Measurements from ENCODE around the gene SELENOT. TPM values are rescaled to one million over a fixed set of nuclear protein-coding genes. Genes with fewer than 3 reads are reported as not detected.
"Not testable (repeated sequence)": the region's sequence is repeated elsewhere in the genome, so short reads cannot be mapped to it uniquely, and the experiment has no call there.

Gene SELENOT
- total RNA-seq, 2 experiments from 2014 or later = 110 to 115 TPM

DNA sequence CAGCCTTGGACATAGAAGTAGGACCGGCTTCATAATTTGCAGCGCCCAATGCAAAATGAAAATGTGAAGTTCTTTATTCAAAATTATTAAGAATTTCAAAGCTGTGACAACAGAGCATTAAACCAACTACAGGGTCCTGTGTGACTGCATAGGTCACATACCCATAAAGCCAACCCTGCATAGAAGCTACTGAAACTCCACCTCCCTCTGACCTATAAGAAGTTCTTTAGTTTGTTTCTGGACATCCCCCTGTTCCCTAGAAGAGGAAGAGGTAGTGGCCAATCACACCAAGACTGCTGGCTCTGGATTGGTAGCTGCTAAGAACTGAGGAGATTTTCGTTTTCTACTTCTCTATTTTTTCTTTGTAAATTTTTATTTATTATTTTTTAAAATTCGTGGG is 9.0 kb upstream of the SELENOT start:
- Histone ChIP-seq H3K27ac (ENCODE audit: low read depth in 1 of 2, low read length in 2 of 2) (no peak overlapping the region), H3K4me1 (ENCODE audit: insufficient read depth, low read length) (no peaks in the 10 kb centered on the region), H3K4me3 (ENCODE audit: low read length) (no peak overlapping the region), H3K9me3 (ENCODE audit: control insufficient read depth in 1 of 2, insufficient read depth in 1 of 2, low read length in 2 of 2) (no peaks in the 10 kb centered on the region), H3K36me3 (ENCODE audit: insufficient read depth, low read length) (no peaks in the 10 kb centered on the region), H3K27me3 (ENCODE audit: control insufficient read depth in 1 of 2, insufficient read depth in 2 of 2, low read length in 2 of 2) (no peaks in the 10 kb centered on the region)
- ATAC-seq (ENCODE audit: poor library complexity) (no peak), DNase-seq (no peak)
- Mint-ChIP-seq H3K27ac (no peak overlapping the region), H3K4me1 (ENCODE audit: low read depth) (peaks cover 6% of the 10 kb centered on the region), H3K4me3 (no peak overlapping the region), H3K9me3 (no peaks in the 10 kb centered on the region), H3K27me3 (no peaks in the 10 kb centered on the region), H3K36me3 (ENCODE audit: low read depth) (no peaks in the 10 kb centered on the region)
- TF ChIP-seq, protein P1, sequence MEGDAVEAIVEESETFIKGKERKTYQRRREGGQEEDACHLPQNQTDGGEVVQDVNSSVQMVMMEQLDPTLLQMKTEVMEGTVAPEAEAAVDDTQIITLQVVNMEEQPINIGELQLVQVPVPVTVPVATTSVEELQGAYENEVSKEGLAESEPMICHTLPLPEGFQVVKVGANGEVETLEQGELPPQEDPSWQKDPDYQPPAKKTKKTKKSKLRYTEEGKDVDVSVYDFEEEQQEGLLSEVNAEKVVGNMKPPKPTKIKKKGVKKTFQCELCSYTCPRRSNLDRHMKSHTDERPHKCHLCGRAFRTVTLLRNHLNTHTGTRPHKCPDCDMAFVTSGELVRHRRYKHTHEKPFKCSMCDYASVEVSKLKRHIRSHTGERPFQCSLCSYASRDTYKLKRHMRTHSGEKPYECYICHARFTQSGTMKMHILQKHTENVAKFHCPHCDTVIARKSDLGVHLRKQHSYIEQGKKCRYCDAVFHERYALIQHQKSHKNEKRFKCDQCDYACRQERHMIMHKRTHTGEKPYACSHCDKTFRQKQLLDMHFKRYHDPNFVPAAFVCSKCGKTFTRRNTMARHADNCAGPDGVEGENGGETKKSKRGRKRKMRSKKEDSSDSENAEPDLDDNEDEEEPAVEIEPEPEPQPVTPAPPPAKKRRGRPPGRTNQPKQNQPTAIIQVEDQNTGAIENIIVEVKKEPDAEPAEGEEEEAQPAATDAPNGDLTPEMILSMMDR (IDR thresholded peaks at IDR 0.05) = no peak
- intact Hi-C loops (cut with DNase I, micrococcal nuclease) = no loop called here
- ChIA-PET POLR2A (interaction anchor here (3.0 kb wide), 1 partner anchor 8 kb away, joined by 21 read pairs; the partner anchor contains the start of gene SELENOT), CTCF (no interaction called here)

DNA sequence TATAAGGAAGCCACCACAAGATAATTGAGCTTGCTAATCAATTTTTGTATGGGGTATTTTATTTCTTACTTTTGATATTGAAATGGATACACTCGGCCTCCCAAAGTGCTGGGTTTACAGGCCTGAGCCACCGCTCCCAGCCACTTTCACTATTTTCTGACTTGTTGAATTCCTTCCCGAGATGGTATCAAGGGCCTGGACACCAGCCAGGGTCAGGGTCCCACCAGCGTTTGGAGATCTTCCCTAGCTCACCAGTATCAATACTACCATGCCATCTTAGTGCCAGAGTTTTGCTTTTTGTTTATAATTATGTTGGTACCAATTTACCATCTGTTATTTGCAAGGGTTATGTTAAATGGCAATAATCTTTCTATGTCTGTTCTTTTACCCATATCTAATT is 5.5 kb upstream of the SELENOT start:
- no peaks in the 10 kb centered on the region for H3K36me3 ChIP-seq (ENCODE audit: insufficient read depth, low read length)
- peaks cover 19% of the 10 kb centered on the region for H3K4me1 Mint-ChIP-seq (ENCODE audit: low read depth)
- DNase-seq (no peak), ATAC-seq (ENCODE audit: poor library complexity) (no peak)
- H3K27me3 Mint-ChIP-seq = no peaks in the 10 kb centered on the region
- H3K27ac ChIP-seq (ENCODE audit: low read depth in 1 of 2, low read length in 2 of 2) = no peak overlapping the region
- no peaks in the 10 kb centered on the region for H3K9me3 Mint-ChIP-seq
- H3K4me3 Mint-ChIP-seq = no peak overlapping the region
- intact Hi-C loops (cut with DNase I, micrococcal nuclease) = loop anchor here in 1 of 2 experiments (2.0 kb wide), 1 partner anchor 17 kb away; no protein-coding TSS in a partner anchor
- peaks cover 5% of the 10 kb centered on the region for H3K4me1 ChIP-seq (ENCODE audit: insufficient read depth, low read length)
- H3K9me3 ChIP-seq (ENCODE audit: control insufficient read depth in 1 of 2, insufficient read depth in 1 of 2, low read length in 2 of 2) = no peaks in the 10 kb centered on the region
- ChIA-PET CTCF (interaction anchor here (0.7 to 1.2 kb wide), 2 partner anchors 15 to 19 kb away, joined by 3 read pairs; no protein-coding TSS in a partner anchor), POLR2A (interaction anchor here (0.6 kb wide), 1 partner anchor 439 kb away, joined by 3 read pairs; no protein-coding TSS in a partner anchor)
- no peaks in the 10 kb centered on the region for H3K27me3 ChIP-seq (ENCODE audit: control insufficient read depth in 1 of 2, insufficient read depth in 2 of 2, low read length in 2 of 2)
- no peak overlapping the region for H3K4me3 ChIP-seq (ENCODE audit: low read length)
- H3K36me3 Mint-ChIP-seq (ENCODE audit: low read depth) = peaks cover under 1% of the 10 kb centered on the region
- TF ChIP-seq, protein P1 (IDR thresholded peaks at IDR 0.05) = no peak
- H3K27ac Mint-ChIP-seq = no peak overlapping the region

DNA sequence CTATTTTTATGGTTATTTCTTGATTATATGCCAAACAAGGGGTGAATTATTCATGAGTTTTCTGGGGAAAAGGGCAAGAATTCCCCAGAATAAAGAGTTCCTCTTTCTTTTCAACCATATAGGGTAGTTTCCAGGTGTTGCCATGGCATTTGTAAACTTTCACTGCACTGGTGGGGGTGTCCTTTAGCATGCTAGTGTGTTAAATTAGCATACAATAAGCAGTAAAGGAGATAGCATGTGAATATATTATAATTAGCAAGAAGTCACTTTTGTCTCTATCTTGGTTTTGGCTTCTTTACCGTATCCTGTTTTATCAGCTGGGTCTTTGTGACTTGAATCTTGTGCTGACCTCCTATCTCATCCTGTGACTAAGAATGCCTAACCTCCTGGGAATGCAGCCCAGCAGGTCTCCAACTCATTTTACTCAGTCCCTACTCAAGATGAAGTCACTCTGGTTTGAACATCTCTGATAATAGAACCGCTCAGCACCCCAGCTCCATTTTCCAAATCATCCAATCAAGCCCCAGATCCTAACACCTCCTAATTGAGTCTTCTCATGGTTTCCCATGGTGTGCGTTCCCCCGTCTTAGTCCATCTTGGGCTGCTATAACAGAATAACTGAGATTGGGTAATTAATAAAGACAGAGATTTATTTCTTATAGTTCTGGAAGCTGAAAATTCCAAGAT is 3.4 kb upstream of the SELENOT start:
- H3K9me3 Mint-ChIP-seq = no peaks in the 10 kb centered on the region
- no peak overlapping the region for H3K27ac Mint-ChIP-seq
- DNase-seq (peak in 1 of 14 experiments; percentile 17), ATAC-seq (ENCODE audit: poor library complexity) (no peak)
- ChIA-PET CTCF (no interaction called here), POLR2A (no interaction called here)
- H3K36me3 Mint-ChIP-seq (ENCODE audit: low read depth) = peaks cover 17% of the 10 kb centered on the region
- TF ChIP-seq, protein P1 (IDR thresholded peaks at IDR 0.05) = no peak
- Histone ChIP-seq H3K27ac (ENCODE audit: low read depth in 1 of 2, low read length in 2 of 2) (no peak overlapping the region), H3K27me3 (ENCODE audit: control insufficient read depth in 1 of 2, insufficient read depth in 2 of 2, low read length in 2 of 2) (no peaks in the 10 kb centered on the region), H3K4me3 (ENCODE audit: low read length) (no peak overlapping the region), H3K36me3 (ENCODE audit: insufficient read depth, low read length) (no peaks in the 10 kb centered on the region), H3K4me1 (ENCODE audit: insufficient read depth, low read length) (peaks cover 14% of the 10 kb centered on the region), H3K9me3 (ENCODE audit: control insufficient read depth in 1 of 2, insufficient read depth in 1 of 2, low read length in 2 of 2) (no peaks in the 10 kb centered on the region)
- intact Hi-C loops (cut with DNase I, micrococcal nuclease) = loop anchor here (5.0 kb wide), 2 partner anchors 103 to 192 kb away; partner anchors contain the start of genes ERICH6 (in 1 of the 2) and TSC22D2 (in 1 of the 2)
- peaks cover 39% of the 10 kb centered on the region for H3K4me1 Mint-ChIP-seq (ENCODE audit: low read depth)
- H3K4me3 Mint-ChIP-seq = no peak overlapping the region
- H3K27me3 Mint-ChIP-seq = no peaks in the 10 kb centered on the region

DNA sequence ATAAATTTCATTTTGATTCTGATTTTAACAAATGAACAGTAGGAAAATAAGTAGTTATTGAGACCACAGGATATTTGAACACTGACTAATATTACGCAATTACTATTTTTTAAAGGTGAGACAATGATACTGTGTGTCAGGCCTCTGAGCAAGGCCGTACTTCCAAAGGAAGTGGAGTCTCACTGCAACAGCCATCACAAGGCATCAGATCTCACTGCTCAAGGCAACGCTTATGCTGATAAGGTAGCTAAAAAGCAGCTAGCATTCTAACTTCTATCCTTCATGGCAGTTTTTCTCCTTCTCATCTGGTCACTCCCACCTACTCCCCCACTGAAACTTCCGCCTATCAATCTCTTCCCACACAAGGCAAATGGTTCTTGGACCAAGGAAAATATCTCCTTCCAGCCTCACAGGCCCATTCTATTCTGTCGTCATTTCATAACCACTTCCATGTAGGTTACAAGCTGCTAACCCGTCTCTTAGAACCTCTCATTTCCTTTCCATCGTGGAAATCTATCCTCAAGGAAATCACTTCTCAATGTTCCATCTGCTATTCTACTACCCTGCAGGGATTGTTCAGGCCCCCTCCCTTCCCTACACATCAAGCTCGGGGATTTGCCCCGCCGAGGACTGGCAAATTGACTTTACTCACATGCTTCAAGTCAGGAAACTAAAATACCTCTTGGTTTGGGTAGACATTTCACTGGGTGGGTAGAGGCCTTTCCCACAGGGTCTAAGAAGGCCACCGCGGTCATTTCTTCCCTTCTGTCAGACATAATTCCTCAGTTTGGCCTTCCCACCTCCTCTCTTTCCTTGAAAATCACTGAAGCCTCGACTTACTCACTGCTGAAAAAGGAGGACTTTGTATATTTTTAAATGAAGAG is 2.2 kb upstream of the SELENOT start:
- H3K27me3 ChIP-seq (ENCODE audit: control insufficient read depth in 1 of 2, insufficient read depth in 2 of 2, low read length in 2 of 2); H3K9me3 ChIP-seq (ENCODE audit: control insufficient read depth in 1 of 2, insufficient read depth in 1 of 2, low read length in 2 of 2); H3K36me3 ChIP-seq (ENCODE audit: insufficient read depth, low read length); DNase-seq; H3K27me3 Mint-ChIP-seq; H3K27ac ChIP-seq (ENCODE audit: low read depth in 1 of 2, low read length in 2 of 2); CTCF ChIA-PET; H3K4me3 ChIP-seq (ENCODE audit: low read length); POLR2A ChIA-PET; H3K9me3 Mint-ChIP-seq; ATAC-seq (ENCODE audit: poor library complexity): not testable (repeated sequence)
- H3K4me1 Mint-ChIP-seq (ENCODE audit: low read depth) = peaks cover 50% of the 10 kb centered on the region
- intact Hi-C loops (cut with DNase I, micrococcal nuclease) = loop anchor here (1.0 to 5.0 kb wide), 3 partner anchors 54 to 194 kb away; partner anchors contain the start of genes ERICH6 (in 1 of the 2) and TSC22D2 (in 1 of the 2)
- peaks cover 21% of the 10 kb centered on the region for H3K36me3 Mint-ChIP-seq (ENCODE audit: low read depth)
- H3K4me1 ChIP-seq (ENCODE audit: insufficient read depth, low read length) = peaks cover 16% of the 10 kb centered on the region
- H3K4me3 Mint-ChIP-seq = peak overlapping the region; percentile 3
- H3K27ac Mint-ChIP-seq = peak overlapping the region; percentile 100

Data from CD4-positive, alpha-beta T cell (primary cell).